T-cell (primary cell): Measurements from ENCODE around the gene MED23. TPM values are rescaled to one million over a fixed set of nuclear protein-coding genes. Genes with fewer than 3 reads are reported as not detected.

Experiments used
- ATAC-seq, 4 experiments: fragments of 200-7000 bp in 3 of 4; fragments of 150-1000 bp in 1 of 4; cut with Tn5 transposase; replicated peaks in 1 of 4; 1 replicate in 3 of 4; 2 replicates in 1 of 4; pipeline ENCODE4 v1.10.0; 2021; ENCODE audit warnings: moderate library complexity in 3 of 4, mild to moderate bottlenecking in 2 of 4, moderate number of reproducible peaks in 1 of 4
- CTCF ChIA-PET, 2 donors: fragments of 300-600 bp; sonication (Branson Sonifier 250); formaldehyde crosslinking; loops; one replicate each; lab custom pipeline; 2022; ENCODE audit warnings: antibody characterized with exemption in 2 of 2; lab: Charles Lee
- POLR2A ChIA-PET, 2 donors: fragments of 300-600 bp; sonication (Branson Sonifier 250); formaldehyde crosslinking; loops; one replicate each; lab custom pipeline; 2022; ENCODE audit warnings: antibody characterized with exemption in 2 of 2; lab: Charles Lee
- DNase-seq, 35 experiments: peaks; one replicate each; pipeline versions ENCODE4 v3.0.0 to v3.0.0-alpha.2; 2013 to 2023
- H3K27ac ChIP-seq: one replicate; pipeline ENCODE4 v1.5.1; 2013; ENCODE audit warnings: low read length
- H3K27me3 ChIP-seq, 2 experiments: replicated peaks in 1 of 2; 1 replicate in 1 of 2; 2 replicates in 1 of 2; pipeline versions ENCODE4 v1.6.1 to v1.7.0; 2013; ENCODE audit warnings: low read length in 1 of 2, mixed read lengths in 1 of 2; ENCODE audit not compliant: control insufficient read depth in 2 of 2, insufficient read depth in 2 of 2; ENCODE audit errors: extremely low read depth in 1 of 2
- H3K36me3 ChIP-seq, 2 donors: 1 replicate in 1 of 2; 2 replicates in 1 of 2; pipeline versions ENCODE4 v1.6.1 to v1.7.0; 2013; ENCODE audit warnings: low read length in 1 of 2; ENCODE audit not compliant: control insufficient read depth in 2 of 2, insufficient read depth in 1 of 2; ENCODE audit errors: extremely low read depth in 1 of 2
- H3K4me1 ChIP-seq, 2 experiments: 1 replicate in 1 of 2; 2 replicates in 1 of 2; pipeline versions ENCODE4 v1.6.1 to v1.7.0; 2013; ENCODE audit warnings: low read length in 2 of 2, mixed read lengths in 1 of 2; ENCODE audit not compliant: insufficient read depth in 2 of 2, control insufficient read depth in 1 of 2; ENCODE audit errors: extremely low read depth in 1 of 2
- H3K4me3 ChIP-seq, 2 donors: 1 replicate in 1 of 2; 2 replicates in 1 of 2; pipeline versions ENCODE4 v1.5.1 to v1.7.0; 2013; ENCODE audit warnings: mild to moderate bottlenecking in 2 of 2, low read length in 1 of 2, moderate library complexity in 1 of 2; ENCODE audit not compliant: control insufficient read depth in 1 of 2; ENCODE audit errors: extremely low read depth in 1 of 2
- H3K9me3 ChIP-seq: 2 replicates; pipeline ENCODE4 v1.7.0; 2013
- H3K27ac Mint-ChIP-seq, 2 donors: one replicate each; pipeline ENCODE4 v1.8.0; 2020 to 2021; ENCODE audit warnings: mild to moderate bottlenecking in 2 of 2, mixed read lengths in 2 of 2
- H3K27me3 Mint-ChIP-seq, 2 donors: one replicate each; pipeline ENCODE4 v1.8.0; 2021 to 2022; ENCODE audit warnings: mixed read lengths in 2 of 2
- H3K36me3 Mint-ChIP-seq: one replicate; pipeline ENCODE4 v1.8.0; 2021; ENCODE audit warnings: mixed read lengths
- H3K4me1 Mint-ChIP-seq, 3 donors: one replicate each; pipeline ENCODE4 v1.8.0; 2020 to 2022; ENCODE audit warnings: mixed read lengths in 3 of 3, mild to moderate bottlenecking in 1 of 3
- H3K4me3 Mint-ChIP-seq, 3 donors: one replicate each; pipeline ENCODE4 v1.8.0; 2020 to 2022; ENCODE audit warnings: mild to moderate bottlenecking in 3 of 3, mixed read lengths in 3 of 3, moderate library complexity in 3 of 3
- H3K9me3 Mint-ChIP-seq, 3 donors: one replicate each; pipeline ENCODE4 v1.8.0; 2020 to 2022; ENCODE audit warnings: mixed read lengths in 3 of 3
- WGBS: methylation state at CpG from one replicate; pipeline ENCODE4 v1.1.5; 2013; ENCODE audit warnings: missing lambda C conversion rate; ENCODE audit not compliant: insufficient coverage; 5-methylcytosine and 5-hydroxymethylcytosine counted together
- total RNA-seq, 35 experiments: library from RNA in 6 of 35; stranded (reverse) in 6 of 35; fragments of 120-200 nt in 1 of 35; gene quantifications; one replicate each; pipeline versions ENCODE4 v1.2.1 to v1.2.4 and lab custom pipeline; 2013 to 2026

MED23 gene
- total RNA-seq, 5 donors from 2014 or later (not counting 1 experiment from before 2014, with no cell fraction given), result 45.6 to 64.5 (median 46.6) TPM

DNA sequence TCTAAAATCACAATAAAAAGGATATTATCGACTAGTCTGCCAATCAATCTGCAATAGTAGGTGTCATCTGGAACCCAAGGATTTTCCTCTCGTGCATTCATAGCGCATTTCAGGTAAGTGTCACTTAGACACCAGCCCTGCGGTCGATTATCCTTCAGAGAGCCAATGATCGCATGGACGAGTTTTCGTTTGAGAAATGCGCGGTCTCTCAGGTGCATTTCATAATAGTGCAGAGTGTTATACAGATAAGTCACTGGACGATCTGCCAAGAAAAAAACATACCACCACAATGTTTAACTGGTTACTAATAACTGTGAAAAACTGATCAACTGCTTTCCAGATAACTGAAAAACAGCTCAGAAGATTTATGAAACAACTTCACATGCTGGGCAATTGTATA is 34.0 kb downstream of the MED23 start:
- ATAC-seq (no peak), DNase-seq (no peak)
- Histone ChIP-seq H3K27ac (no peak overlapping the region), H3K27me3 (no peaks in the 10 kb centered on the region), H3K36me3 (peaks cover 6 to 86% of the 10 kb centered on the region in 2 donors), H3K4me3 (no peak overlapping the region), H3K4me1 (no peaks in the 10 kb centered on the region), H3K9me3 (no peaks in the 10 kb centered on the region)
- no peak overlapping the region for H3K27ac Mint-ChIP-seq
- no peaks in the 10 kb centered on the region for H3K9me3 Mint-ChIP-seq
- WGBS, result 100% methylated on average over 3 of the region's 11 CpGs
- peaks cover 65% of the 10 kb centered on the region for H3K36me3 Mint-ChIP-seq
- H3K4me3 Mint-ChIP-seq, result no peak overlapping the region
- CTCF ChIA-PET, result no interaction called here
- peaks cover 0 to 4% (median 0%) of the 10 kb centered on the region in 3 donors for H3K4me1 Mint-ChIP-seq
- no peaks in the 10 kb centered on the region for H3K27me3 Mint-ChIP-seq
- POLR2A ChIA-PET, result no interaction called here

GRCh38 chr6:131592935-131593334 is 35.1 kb downstream of the MED23 start:
- Mint-ChIP-seq H3K4me3 (no peak overlapping the region), H3K36me3 (peaks cover 64% of the 10 kb centered on the region), H3K27me3 (no peaks in the 10 kb centered on the region), H3K27ac (no peak overlapping the region), H3K9me3 (no peaks in the 10 kb centered on the region), H3K4me1 (peaks cover 0 to 4% (median 0%) of the 10 kb centered on the region in 3 donors)
- Histone ChIP-seq H3K4me1 (no peaks in the 10 kb centered on the region), H3K9me3 (no peaks in the 10 kb centered on the region), H3K27me3 (no peaks in the 10 kb centered on the region), H3K36me3 (peaks cover 6 to 83% of the 10 kb centered on the region in 2 donors), H3K27ac (no peak overlapping the region), H3K4me3 (no peak overlapping the region)
- ATAC-seq (no peak), DNase-seq (no peak)
- CTCF ChIA-PET, result no interaction called here
- no CpG with 5 or more reads among the region's 2 CpGs for WGBS
- POLR2A ChIA-PET, result interaction anchor here in 1 of 2 donors (0.5 kb wide), 1 partner anchor 97 kb away, joined by 4 read pairs; no protein-coding TSS in a partner anchor

DNA sequence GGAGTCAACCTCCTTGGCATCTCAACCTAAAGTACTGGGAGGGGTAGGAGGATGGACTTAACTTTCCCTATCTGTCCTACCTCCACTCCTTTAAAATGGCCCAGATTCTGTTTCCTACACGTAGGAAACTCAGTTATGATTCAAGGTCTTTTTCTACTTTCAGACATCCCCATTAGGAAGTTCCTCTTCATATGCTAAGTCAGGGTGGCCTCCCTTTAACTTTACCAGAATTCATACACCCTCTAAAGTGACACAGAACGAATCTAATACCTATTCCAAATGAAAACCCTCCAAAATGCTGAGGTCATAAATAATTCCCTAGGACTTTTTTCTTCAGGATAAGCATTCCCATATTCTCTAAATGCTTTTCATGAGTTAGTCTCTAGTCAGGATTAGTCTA is 39.4 kb downstream of the MED23 start:
- Histone ChIP-seq H3K9me3 (no peaks in the 10 kb centered on the region), H3K27me3 (no peaks in the 10 kb centered on the region), H3K4me1 (no peaks in the 10 kb centered on the region), H3K27ac (no peak overlapping the region), H3K4me3 (no peak overlapping the region), H3K36me3 (peaks cover 5 to 86% of the 10 kb centered on the region in 2 donors)
- CTCF ChIA-PET, result interaction anchor here in 1 of 2 donors (1.0 kb wide), 1 partner anchor 10 kb away, joined by 3 read pairs; no protein-coding TSS in a partner anchor
- POLR2A ChIA-PET, result no interaction called here
- H3K27ac Mint-ChIP-seq, result no peak overlapping the region
- H3K27me3 Mint-ChIP-seq, result no peaks in the 10 kb centered on the region
- H3K36me3 Mint-ChIP-seq, result peaks cover 58% of the 10 kb centered on the region
- 86% methylated on average over 1 of the region's 2 CpGs for WGBS
- ATAC-seq (no peak), DNase-seq (no peak)
- H3K9me3 Mint-ChIP-seq, result no peaks in the 10 kb centered on the region
- no peaks in the 10 kb centered on the region for H3K4me1 Mint-ChIP-seq
- no peak overlapping the region for H3K4me3 Mint-ChIP-seq

DNA sequence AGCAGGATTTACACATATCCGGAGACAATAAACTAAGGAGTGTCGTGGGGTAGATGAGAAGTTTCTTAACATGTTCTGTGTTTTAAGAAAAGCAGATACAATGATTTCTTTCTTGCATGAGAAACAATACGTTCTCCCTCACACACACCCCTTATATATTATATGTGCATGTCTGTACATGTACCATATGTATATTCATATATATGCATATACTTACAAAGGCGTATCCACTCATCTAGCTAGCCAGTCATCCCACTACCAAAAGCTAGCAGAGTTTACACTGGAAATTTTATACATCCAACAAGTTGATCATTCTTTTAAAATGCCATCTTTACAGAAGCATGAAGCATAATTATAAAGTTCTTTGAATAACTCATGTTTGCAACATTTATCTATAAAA is 40.1 kb downstream of the MED23 start:
- no peak for ATAC-seq
- Histone ChIP-seq H3K36me3 (peaks cover 8 to 88% of the 10 kb centered on the region in 2 donors), H3K27ac (no peak overlapping the region), H3K27me3 (no peaks in the 10 kb centered on the region), H3K4me3 (no peak overlapping the region), H3K4me1 (no peaks in the 10 kb centered on the region), H3K9me3 (no peaks in the 10 kb centered on the region)
- no peak overlapping the region for H3K27ac Mint-ChIP-seq
- H3K9me3 Mint-ChIP-seq, result no peaks in the 10 kb centered on the region
- POLR2A ChIA-PET, result no interaction called here
- no CpG with 5 or more reads among the region's 4 CpGs for WGBS
- H3K4me3 Mint-ChIP-seq, result no peak overlapping the region
- no peaks in the 10 kb centered on the region for H3K4me1 Mint-ChIP-seq
- CTCF ChIA-PET, result interaction anchor here in 1 of 2 donors (1.0 kb wide), 1 partner anchor 11 kb away, joined by 3 read pairs; no protein-coding TSS in a partner anchor
- DNase-seq, result no peak
- H3K36me3 Mint-ChIP-seq, result peaks cover 55% of the 10 kb centered on the region
- no peaks in the 10 kb centered on the region for H3K27me3 Mint-ChIP-seq

- no CpG with 5 or more reads among the region's 4 CpGs for WGBS
- no peak overlapping the region for H3K4me3 Mint-ChIP-seq
- no peak for DNase-seq
- ChIA-PET POLR2A (no interaction called here), CTCF (interaction anchor here in 1 of 2 donors (0.6 kb wide), 2 partner anchors 696 to 697 kb away, joined by 3 read pairs; no protein-coding TSS in a partner anchor)
- Histone ChIP-seq H3K4me3 (no peak overlapping the region), H3K36me3 (peaks cover 8 to 85% of the 10 kb centered on the region in 2 donors), H3K27me3 (no peaks in the 10 kb centered on the region), H3K9me3 (no peaks in the 10 kb centered on the region), H3K4me1 (no peaks in the 10 kb centered on the region), H3K27ac (no peak overlapping the region)
- H3K27me3 Mint-ChIP-seq, result no peaks in the 10 kb centered on the region
- H3K27ac Mint-ChIP-seq, result no peak overlapping the region
- H3K4me1 Mint-ChIP-seq, result no peaks in the 10 kb centered on the region
- no peaks in the 10 kb centered on the region for H3K9me3 Mint-ChIP-seq
- peaks cover 49% of the 10 kb centered on the region for H3K36me3 Mint-ChIP-seq
- no peak for ATAC-seq
These were observed 41.5 kb downstream of the MED23 start for GRCh38 chr6:131586543-131586942.

GRCh38 chr6:131581523-131581922 is 46.5 kb downstream of the MED23 start:
- Mint-ChIP-seq H3K36me3 (peaks cover 57% of the 10 kb centered on the region), H3K4me1 (peaks cover 0 to under 1% (median 0%) of the 10 kb centered on the region in 3 donors), H3K9me3 (no peaks in the 10 kb centered on the region), H3K27me3 (no peaks in the 10 kb centered on the region), H3K4me3 (no peak overlapping the region), H3K27ac (no peak overlapping the region)
- peaks cover 14 to 62% of the 10 kb centered on the region in 2 donors for H3K36me3 ChIP-seq
- CTCF ChIA-PET, result interaction anchor here in 1 of 2 donors (0.6 kb wide), 1 partner anchor 401 kb away, joined by 3 read pairs; no protein-coding TSS in a partner anchor
- ATAC-seq, result no peak
- POLR2A ChIA-PET, result interaction anchor here in 1 of 2 donors (0.5 kb wide), 1 partner anchor 695 kb away, joined by 3 read pairs; no protein-coding TSS in a partner anchor
- no peaks in the 10 kb centered on the region for H3K27me3 ChIP-seq
- DNase-seq, result no peak
- no peaks in the 10 kb centered on the region for H3K4me1 ChIP-seq
- H3K4me3 ChIP-seq, result no peak overlapping the region
- H3K27ac ChIP-seq, result no peak overlapping the region
- H3K9me3 ChIP-seq, result no peaks in the 10 kb centered on the region
